Measurements from ENCODE around the gene PRKN. TPM values are rescaled to one million over a fixed set of nuclear protein-coding genes. Genes with fewer than 3 reads are reported as not detected.

Gene PRKN
- total RNA-seq, 4 donors from 2014 or later = 5.2 to 121 (median 6.9) TPM

- no peak for TF ChIP-seq CTCF (IDR thresholded peaks at IDR 0.05)
- TF ChIP-seq POLR2A (IDR thresholded peaks at IDR 0.05) = no peak
- Histone ChIP-seq H3K27me3 (no peaks in the 10 kb centered on the region), H3K36me3 (no peaks in the 10 kb centered on the region), H3K9me3 (no peaks in the 10 kb centered on the region), H3K4me3 (replicated peaks in 1 of 3) (no peak overlapping the region), H3K27ac (no peak overlapping the region), H3K4me1 (no peaks in the 10 kb centered on the region)
- no peak for DNase-seq
- 79 to 88% methylated on average over 9 of the region's 9 CpGs for WGBS, 2 donors
- intact Hi-C loops (cut with DNase I) = no loop called here
These were observed 730.8 kb downstream of the PRKN start for GRCh38 chr6:161996783-161997182.

- DNase-seq = no peak
- Histone ChIP-seq H3K4me1 (no peaks in the 10 kb centered on the region), H3K9me3 (no peaks in the 10 kb centered on the region), H3K4me3 (replicated peaks in 1 of 3) (no peak overlapping the region), H3K27me3 (no peaks in the 10 kb centered on the region), H3K36me3 (no peaks in the 10 kb centered on the region), H3K27ac (no peak overlapping the region)
- TF ChIP-seq POLR2A (IDR thresholded peaks at IDR 0.05) = no peak
- TF ChIP-seq CTCF (IDR thresholded peaks at IDR 0.05) = no peak
- intact Hi-C loops (cut with DNase I) = no loop called here
- 89 to 92% methylated on average over 3 of the region's 3 CpGs for WGBS, 2 donors
These were observed 741.6 kb downstream of the PRKN start for GRCh38 chr6:161985876-161986423.

- intact Hi-C loops (cut with DNase I) = no loop called here
- DNase-seq = no peak
- TF ChIP-seq POLR2A (IDR thresholded peaks at IDR 0.05) = no peak
- TF ChIP-seq CTCF (IDR thresholded peaks at IDR 0.05) = no peak
- H3K9me3 ChIP-seq = no peaks in the 10 kb centered on the region
- H3K27ac ChIP-seq = no peak overlapping the region
- H3K4me3 ChIP-seq (replicated peaks in 1 of 3) = no peak overlapping the region
- H3K27me3 ChIP-seq = no peaks in the 10 kb centered on the region
- no peaks in the 10 kb centered on the region for H3K36me3 ChIP-seq
- 72 to 78% methylated on average over 4 of the region's 4 CpGs for WGBS, 2 donors
- no peaks in the 10 kb centered on the region for H3K4me1 ChIP-seq
These were observed 742.9 kb downstream of the PRKN start for GRCh38 chr6:161984713-161985112.

- H3K9me3 ChIP-seq = no peaks in the 10 kb centered on the region
- intact Hi-C loops (cut with DNase I) = no loop called here
- TF ChIP-seq POLR2A (IDR thresholded peaks at IDR 0.05) (no peak), CTCF (IDR thresholded peaks at IDR 0.05) (no peak)
- WGBS, 2 donors = 85 to 86% methylated on average over 4 of the region's 4 CpGs
- H3K27me3 ChIP-seq = no peaks in the 10 kb centered on the region
- no peaks in the 10 kb centered on the region for H3K36me3 ChIP-seq
- H3K4me1 ChIP-seq = no peaks in the 10 kb centered on the region
- H3K4me3 ChIP-seq (replicated peaks in 1 of 3) = no peak overlapping the region
- no peak overlapping the region for H3K27ac ChIP-seq
- no peak for DNase-seq
These were observed 751.0 kb downstream of the PRKN start for GRCh38 chr6:161976553-161976952.

- DNase-seq = no peak
- no peaks in the 10 kb centered on the region for H3K36me3 ChIP-seq
- no peaks in the 10 kb centered on the region for H3K9me3 ChIP-seq
- no peak overlapping the region for H3K4me3 ChIP-seq (replicated peaks in 1 of 3)
- TF ChIP-seq POLR2A (IDR thresholded peaks at IDR 0.05) (no peak), CTCF (IDR thresholded peaks at IDR 0.05) (no peak)
- 75 to 79% methylated on average over 9 of the region's 9 CpGs for WGBS, 2 donors
- no peak overlapping the region for H3K27ac ChIP-seq
- H3K27me3 ChIP-seq = no peaks in the 10 kb centered on the region
- intact Hi-C loops (cut with DNase I) = no loop called here
- H3K4me1 ChIP-seq = no peaks in the 10 kb centered on the region
These were observed 754.5 kb downstream of the PRKN start for GRCh38 chr6:161973064-161973463.

All from thyroid gland (tissue), 4 donors.